GM12892 (cell line): ENCODE measurements around the gene SLC4A8.
"Not testable (repeated sequence)": the region's sequence is repeated elsewhere in the genome, so short reads cannot be mapped to it uniquely, and the experiment has no call there.

Source experiments
- DNase-seq: peaks from one replicate; pipeline ENCODE4 v3.0.0; 2011; ENCODE audit not compliant: insufficient read length
- FAIRE-seq: peaks from 2 replicates; lab custom pipeline; 2011; peaks lifted over from hg19 to GRCh38; lab: Jason Lieb, UNC
- POLR2A ChIP-seq: IDR thresholded peaks from 2 replicates; pipeline ENCODE4 v1.6.1; 2011; ENCODE audit warnings: low read depth, low read length, control low read depth
- POLR2AphosphoS5 ChIP-seq: IDR thresholded peaks from 2 replicates; pipeline ENCODE4 v1.6.1; 2011; ENCODE audit warnings: low read depth, low read length, control low read depth
- TAF1 ChIP-seq: IDR thresholded peaks from 2 replicates; pipeline ENCODE4 v1.6.1; 2011; ENCODE audit warnings: low read depth, mild to moderate bottlenecking, control low read depth, low read length, borderline replicate concordance

Gene SLC4A8

GRCh38 chr12:51493281-51493680 lies 68.7 kb downstream of the SLC4A8 start:
- TF ChIP-seq POLR2A (no peak), POLR2AphosphoS5 (no peak), TAF1 (no peak)
- DNase-seq (no peak), FAIRE-seq (no peak)

- TF ChIP-seq POLR2A = no peak
- TF ChIP-seq TAF1 = no peak
- no peak for DNase-seq
- no peak for FAIRE-seq
Observed at GRCh38 chr12:51496895-51497294, 72.3 kb downstream of the SLC4A8 start.

- DNase-seq (no peak), FAIRE-seq (no peak)
- TF ChIP-seq POLR2AphosphoS5 (no peak), POLR2A (no peak), TAF1 (no peak)
Observed at GRCh38 chr12:51504851-51505250, 80.2 kb downstream of the SLC4A8 start.

GRCh38 chr12:51505360-51506105 lies 80.9 kb downstream of the SLC4A8 start:
- no peak for FAIRE-seq
- TF ChIP-seq TAF1 (no peak), POLR2AphosphoS5 (no peak), POLR2A (no peak)
- no peak for DNase-seq

- DNase-seq (no peak), FAIRE-seq (no peak)
- TF ChIP-seq POLR2A (no peak), POLR2AphosphoS5 (no peak), TAF1 (no peak)
Observed at GRCh38 chr12:51507178-51507577, 82.5 kb downstream of the SLC4A8 start.

- no peak for DNase-seq
- TF ChIP-seq POLR2AphosphoS5 = no peak
- no peak for TF ChIP-seq TAF1
- no peak for TF ChIP-seq POLR2A
- no peak for FAIRE-seq
Observed at GRCh38 chr12:51508285-51508684, 83.7 kb downstream of the SLC4A8 start.

- FAIRE-seq = no peak
- TF ChIP-seq POLR2A (no peak), TAF1 (no peak), POLR2AphosphoS5 (no peak)
- no peak for DNase-seq
Observed at GRCh38 chr12:51511546-51512260, 87.1 kb downstream of the SLC4A8 start.

GRCh38 chr12:51512438-51512837 lies 87.8 kb downstream of the SLC4A8 start:
- DNase-seq (no peak), FAIRE-seq (no peak)
- no peak for TF ChIP-seq POLR2A
- TF ChIP-seq POLR2AphosphoS5 = no peak
- TF ChIP-seq TAF1 = no peak

- DNase-seq = not testable (repeated sequence)
Observed at GRCh38 chr12:51515037-51515436, 90.4 kb downstream of the SLC4A8 start.

GRCh38 chr12:51517316-51517715 lies 92.7 kb downstream of the SLC4A8 start:
- FAIRE-seq (no peak), DNase-seq (no peak)
- TF ChIP-seq TAF1 (no peak), POLR2AphosphoS5 (no peak), POLR2A (no peak)

More at GRCh38 chr12:51515037-51515436, 90.4 kb downstream of the SLC4A8 start:
- FAIRE-seq = not testable (repeated sequence)

- no peak for TF ChIP-seq POLR2A
- no peak for TF ChIP-seq TAF1
- no peak for TF ChIP-seq POLR2AphosphoS5
- FAIRE-seq (no peak), DNase-seq (no peak)
Observed at GRCh38 chr12:51517800-51518199, 93.2 kb downstream of the SLC4A8 start.

GRCh38 chr12:51519755-51520154 lies 95.1 kb downstream of the SLC4A8 start:
- DNase-seq = no peak
- TF ChIP-seq POLR2A (no peak), TAF1 (no peak), POLR2AphosphoS5 (no peak)
- FAIRE-seq = no peak
